HL-60 (cell line): Measurements from ENCODE around the gene SCYGR6.

Experiments
- POLR2AphosphoS5 ChIP-seq: IDR thresholded peaks from 2 replicates; pipeline ENCODE4 v1.6.1; 2012; ENCODE audit warnings: low read depth
- TF ChIP-seq, protein P1 (sequence below): IDR thresholded peaks from 2 replicates; pipeline ENCODE4 v1.6.1; 2012; ENCODE audit warnings: low read depth; ENCODE audit not compliant: insufficient replicate concordance
- TF ChIP-seq, protein P2 (sequence below): IDR thresholded peaks from one replicate; pipeline ENCODE4 v1.5.1; 2011; ENCODE audit warnings: low read length, control low read depth, inconsistent platforms; ENCODE audit not compliant: insufficient read depth

- TF ChIP-seq, protein P1, sequence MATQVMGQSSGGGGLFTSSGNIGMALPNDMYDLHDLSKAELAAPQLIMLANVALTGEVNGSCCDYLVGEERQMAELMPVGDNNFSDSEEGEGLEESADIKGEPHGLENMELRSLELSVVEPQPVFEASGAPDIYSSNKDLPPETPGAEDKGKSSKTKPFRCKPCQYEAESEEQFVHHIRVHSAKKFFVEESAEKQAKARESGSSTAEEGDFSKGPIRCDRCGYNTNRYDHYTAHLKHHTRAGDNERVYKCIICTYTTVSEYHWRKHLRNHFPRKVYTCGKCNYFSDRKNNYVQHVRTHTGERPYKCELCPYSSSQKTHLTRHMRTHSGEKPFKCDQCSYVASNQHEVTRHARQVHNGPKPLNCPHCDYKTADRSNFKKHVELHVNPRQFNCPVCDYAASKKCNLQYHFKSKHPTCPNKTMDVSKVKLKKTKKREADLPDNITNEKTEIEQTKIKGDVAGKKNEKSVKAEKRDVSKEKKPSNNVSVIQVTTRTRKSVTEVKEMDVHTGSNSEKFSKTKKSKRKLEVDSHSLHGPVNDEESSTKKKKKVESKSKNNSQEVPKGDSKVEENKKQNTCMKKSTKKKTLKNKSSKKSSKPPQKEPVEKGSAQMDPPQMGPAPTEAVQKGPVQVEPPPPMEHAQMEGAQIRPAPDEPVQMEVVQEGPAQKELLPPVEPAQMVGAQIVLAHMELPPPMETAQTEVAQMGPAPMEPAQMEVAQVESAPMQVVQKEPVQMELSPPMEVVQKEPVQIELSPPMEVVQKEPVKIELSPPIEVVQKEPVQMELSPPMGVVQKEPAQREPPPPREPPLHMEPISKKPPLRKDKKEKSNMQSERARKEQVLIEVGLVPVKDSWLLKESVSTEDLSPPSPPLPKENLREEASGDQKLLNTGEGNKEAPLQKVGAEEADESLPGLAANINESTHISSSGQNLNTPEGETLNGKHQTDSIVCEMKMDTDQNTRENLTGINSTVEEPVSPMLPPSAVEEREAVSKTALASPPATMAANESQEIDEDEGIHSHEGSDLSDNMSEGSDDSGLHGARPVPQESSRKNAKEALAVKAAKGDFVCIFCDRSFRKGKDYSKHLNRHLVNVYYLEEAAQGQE = no peak
- no peak for TF ChIP-seq POLR2AphosphoS5
- TF ChIP-seq, protein P2, sequence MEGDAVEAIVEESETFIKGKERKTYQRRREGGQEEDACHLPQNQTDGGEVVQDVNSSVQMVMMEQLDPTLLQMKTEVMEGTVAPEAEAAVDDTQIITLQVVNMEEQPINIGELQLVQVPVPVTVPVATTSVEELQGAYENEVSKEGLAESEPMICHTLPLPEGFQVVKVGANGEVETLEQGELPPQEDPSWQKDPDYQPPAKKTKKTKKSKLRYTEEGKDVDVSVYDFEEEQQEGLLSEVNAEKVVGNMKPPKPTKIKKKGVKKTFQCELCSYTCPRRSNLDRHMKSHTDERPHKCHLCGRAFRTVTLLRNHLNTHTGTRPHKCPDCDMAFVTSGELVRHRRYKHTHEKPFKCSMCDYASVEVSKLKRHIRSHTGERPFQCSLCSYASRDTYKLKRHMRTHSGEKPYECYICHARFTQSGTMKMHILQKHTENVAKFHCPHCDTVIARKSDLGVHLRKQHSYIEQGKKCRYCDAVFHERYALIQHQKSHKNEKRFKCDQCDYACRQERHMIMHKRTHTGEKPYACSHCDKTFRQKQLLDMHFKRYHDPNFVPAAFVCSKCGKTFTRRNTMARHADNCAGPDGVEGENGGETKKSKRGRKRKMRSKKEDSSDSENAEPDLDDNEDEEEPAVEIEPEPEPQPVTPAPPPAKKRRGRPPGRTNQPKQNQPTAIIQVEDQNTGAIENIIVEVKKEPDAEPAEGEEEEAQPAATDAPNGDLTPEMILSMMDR = no peak
These were observed 11.3 kb downstream of the SCYGR6 start for GRCh38 chr2:227713291-227713690.
